ENCODE data around the gene BANF1.

BANF1 gene

DNA sequence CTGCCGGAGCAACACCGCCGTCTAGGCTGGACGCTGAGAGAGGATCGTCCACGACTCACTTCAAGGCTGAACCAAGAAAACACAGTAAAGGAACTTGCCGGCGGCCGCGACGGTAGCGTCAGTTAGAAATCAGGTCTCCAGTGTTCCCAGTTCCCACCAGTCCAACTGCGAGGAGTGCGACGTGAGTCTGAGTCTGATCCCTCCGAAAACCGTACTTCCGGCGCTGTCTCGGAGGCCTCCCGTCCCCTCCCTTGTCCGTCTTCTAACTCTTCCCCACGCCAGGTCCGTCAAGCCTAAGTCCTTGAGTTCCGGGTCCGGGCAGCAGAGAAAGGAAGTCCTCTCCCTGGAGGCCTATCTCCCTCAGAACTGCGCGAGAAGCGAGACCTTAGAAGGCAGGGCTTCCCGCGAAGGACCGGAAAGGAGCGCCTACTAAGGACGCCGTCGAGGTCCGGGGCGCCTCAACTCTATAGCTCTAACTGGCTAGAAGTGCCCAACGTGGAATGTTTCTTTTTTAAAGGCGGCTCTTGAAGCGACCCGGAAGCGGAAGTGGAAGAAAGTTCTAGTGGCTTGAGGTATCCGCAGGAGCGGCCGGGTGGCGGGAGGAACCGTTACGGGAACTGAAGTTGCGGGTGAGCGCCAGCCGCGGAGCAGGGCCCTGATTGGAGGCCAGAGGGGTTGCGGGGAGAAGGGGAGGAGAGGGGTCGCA lies at the start of gene BANF1, which contains the start of gene EIF1AD:
Gene BANF1 (plus strand): TSS at position 562 of the 706 bp plus-strand sequence. CDS start 748 bp downstream, outside the sequence.
Gene EIF1AD (minus strand): TSS at position 216 of the 706 bp plus-strand sequence. CDS start 1,768 bp downstream, outside the sequence.
- Mint-ChIP-seq H3K27ac (peak within 1 kb of the TSS; percentile 98), H3K4me1 (ENCODE audit: low read depth) (peaks cover 14% of the 10 kb centered on the region), H3K27me3 (ENCODE audit: low read depth) (no peaks in the 10 kb centered on the region), H3K9me3 (no peaks in the 10 kb centered on the region), H3K36me3 (ENCODE audit: low read depth) (peaks cover 51% of the 10 kb centered on the region), H3K4me3 (peak within 1 kb of the TSS; percentile 99)
- DNase-seq (ENCODE audit: low spot score), result peak; percentile 95

DNA sequence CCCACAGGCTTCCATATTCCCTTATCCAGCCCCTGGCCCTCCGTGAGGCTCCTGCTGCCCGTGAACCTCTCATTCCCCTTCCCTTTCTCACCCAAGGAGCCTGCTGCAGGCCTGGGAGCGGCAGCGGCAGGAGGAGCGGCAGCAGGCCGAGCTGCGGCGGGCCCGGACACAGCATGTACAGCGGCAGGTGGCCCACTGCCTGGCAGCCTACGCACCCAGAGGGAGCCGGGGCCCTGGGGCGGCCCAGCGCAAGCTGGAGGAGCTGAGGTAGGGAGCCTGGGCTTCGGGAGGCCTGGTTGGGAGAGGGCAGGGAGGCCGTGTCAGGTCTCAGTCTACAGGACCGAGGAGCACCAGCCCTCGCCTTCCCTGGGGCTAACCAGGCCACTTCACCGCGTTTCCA lies 48.8 kb upstream of the BANF1 start:
- Mint-ChIP-seq H3K9me3 (no peaks in the 10 kb centered on the region), H3K27me3 (ENCODE audit: low read depth) (peaks cover 5% of the 10 kb centered on the region), H3K4me1 (ENCODE audit: low read depth) (peaks cover 17% of the 10 kb centered on the region), H3K4me3 (no peak overlapping the region), H3K27ac (no peak overlapping the region), H3K36me3 (ENCODE audit: low read depth) (no peaks in the 10 kb centered on the region)
- no peak for DNase-seq (ENCODE audit: low spot score)

- Mint-ChIP-seq H3K27me3 (ENCODE audit: low read depth) (peaks cover 5% of the 10 kb centered on the region), H3K27ac (no peak overlapping the region), H3K9me3 (no peaks in the 10 kb centered on the region), H3K4me1 (ENCODE audit: low read depth) (peaks cover 19% of the 10 kb centered on the region), H3K36me3 (ENCODE audit: low read depth) (no peaks in the 10 kb centered on the region), H3K4me3 (no peak overlapping the region)
- DNase-seq (ENCODE audit: low spot score), result no peak
These were observed 47.5 kb upstream of the BANF1 start for GRCh38 chr11:65954771-65955170.

GRCh38 chr11:65958291-65958690 lies 44.0 kb upstream of the BANF1 start:
- Mint-ChIP-seq H3K27me3 (ENCODE audit: low read depth) (no peaks in the 10 kb centered on the region), H3K4me1 (ENCODE audit: low read depth) (peaks cover 39% of the 10 kb centered on the region), H3K9me3 (no peaks in the 10 kb centered on the region), H3K36me3 (ENCODE audit: low read depth) (peaks cover 14% of the 10 kb centered on the region), H3K27ac (peak overlapping the region; percentile 88), H3K4me3 (no peak overlapping the region)
- no peak for DNase-seq (ENCODE audit: low spot score)

GRCh38 chr11:65958774-65959420 lies 43.4 kb upstream of the BANF1 start:
- Mint-ChIP-seq H3K4me3 (no peak overlapping the region), H3K4me1 (ENCODE audit: low read depth) (peaks cover 42% of the 10 kb centered on the region), H3K27me3 (ENCODE audit: low read depth) (no peaks in the 10 kb centered on the region), H3K27ac (peak overlapping the region; percentile 88), H3K36me3 (ENCODE audit: low read depth) (peaks cover 14% of the 10 kb centered on the region), H3K9me3 (no peaks in the 10 kb centered on the region)
- no peak for DNase-seq (ENCODE audit: low spot score)

GRCh38 chr11:65960824-65961266 lies 41.5 kb upstream of the BANF1 start:
- no peak for DNase-seq (ENCODE audit: low spot score)
- Mint-ChIP-seq H3K4me1 (ENCODE audit: low read depth) (peaks cover 44% of the 10 kb centered on the region), H3K27ac (peak overlapping the region; percentile 97), H3K9me3 (no peaks in the 10 kb centered on the region), H3K27me3 (ENCODE audit: low read depth) (no peaks in the 10 kb centered on the region), H3K4me3 (peak overlapping the region; percentile 82), H3K36me3 (ENCODE audit: low read depth) (peaks cover 29% of the 10 kb centered on the region)

DNA sequence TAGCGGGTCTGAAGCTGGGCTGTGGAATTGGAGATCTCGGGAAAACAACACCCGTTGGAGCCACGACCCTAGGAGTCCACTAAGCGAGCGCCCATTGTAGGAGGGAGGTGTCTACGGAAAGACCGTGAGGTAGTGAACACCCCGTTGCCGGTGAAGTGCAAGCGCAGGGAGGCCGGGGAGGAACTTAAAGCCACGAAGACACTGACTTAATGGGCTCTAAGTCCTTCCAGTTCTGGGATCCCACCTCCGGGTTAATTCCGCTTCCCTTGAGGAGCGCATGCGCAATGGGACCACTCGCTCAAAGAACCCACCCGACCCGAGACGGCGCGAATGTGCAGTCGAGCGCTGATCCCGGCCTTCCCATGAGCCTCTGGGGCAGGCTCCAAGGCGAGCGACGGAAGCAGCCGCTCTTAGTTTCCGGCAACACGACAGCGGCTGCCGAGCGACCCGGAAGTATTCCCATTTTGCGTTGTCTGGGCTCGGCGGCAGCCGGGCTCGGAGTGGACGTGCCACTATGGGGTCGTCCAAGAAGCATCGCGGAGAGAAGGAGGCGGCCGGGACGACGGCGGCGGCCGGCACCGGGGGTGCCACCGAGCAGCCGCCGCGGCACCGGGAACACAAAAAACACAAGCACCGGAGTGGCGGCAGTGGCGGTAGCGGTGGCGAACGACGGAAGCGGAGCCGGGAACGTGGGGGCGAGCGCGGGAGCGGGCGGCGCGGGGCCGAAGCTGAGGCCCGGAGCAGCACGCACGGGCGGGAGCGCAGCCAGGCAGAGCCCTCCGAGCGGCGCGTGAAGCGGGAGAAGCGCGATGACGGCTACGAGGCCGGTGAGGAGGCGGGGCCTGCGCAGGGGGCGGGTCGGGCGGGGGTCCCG lies 40.8 kb upstream of the BANF1 start, which contains the start of gene SART1:
Gene SART1 (plus strand): TSS at position 468 of the 874 bp plus-strand sequence. CDS start 47 bp downstream, at position 515.
- Mint-ChIP-seq H3K4me1 (ENCODE audit: low read depth) (peaks cover 42% of the 10 kb centered on the region), H3K36me3 (ENCODE audit: low read depth) (peaks cover 32% of the 10 kb centered on the region), H3K9me3 (no peaks in the 10 kb centered on the region), H3K27ac (peak within 1 kb of the TSS; percentile 97), H3K27me3 (ENCODE audit: low read depth) (no peaks in the 10 kb centered on the region), H3K4me3 (peak within 1 kb of the TSS; percentile 82)
- DNase-seq (ENCODE audit: low spot score), result peak; percentile 97

- Mint-ChIP-seq H3K4me1 (ENCODE audit: low read depth) (peaks cover 36% of the 10 kb centered on the region), H3K4me3 (peak overlapping the region; percentile 82), H3K9me3 (no peaks in the 10 kb centered on the region), H3K27me3 (ENCODE audit: low read depth) (no peaks in the 10 kb centered on the region), H3K27ac (peak overlapping the region; percentile 69), H3K36me3 (ENCODE audit: low read depth) (peaks cover 38% of the 10 kb centered on the region)
- DNase-seq (ENCODE audit: low spot score), result no peak
These were observed 40.1 kb upstream of the BANF1 start for GRCh38 chr11:65962141-65962564.

DNA sequence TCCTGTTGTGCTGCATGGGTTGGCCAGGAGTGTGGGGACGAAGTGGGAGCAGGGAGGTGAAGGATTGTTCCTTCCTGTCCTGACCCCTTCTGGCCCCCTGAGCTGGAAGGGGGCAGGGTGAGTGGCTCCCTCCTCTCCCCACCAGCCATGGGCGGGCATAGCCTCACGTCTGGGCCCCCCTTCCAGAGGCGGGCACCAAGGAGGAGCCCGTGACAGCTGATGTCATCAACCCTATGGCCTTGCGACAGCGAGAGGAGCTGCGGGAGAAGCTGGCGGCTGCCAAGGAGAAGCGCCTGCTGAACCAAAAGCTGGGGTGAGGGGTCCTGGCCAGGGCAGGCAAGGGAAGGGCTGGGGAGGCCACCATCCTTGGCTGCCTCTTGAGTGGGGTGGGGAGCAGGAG lies 37.4 kb upstream of the BANF1 start:
- Mint-ChIP-seq H3K36me3 (ENCODE audit: low read depth) (peaks cover 49% of the 10 kb centered on the region), H3K27ac (no peak overlapping the region), H3K4me1 (ENCODE audit: low read depth) (peaks cover 25% of the 10 kb centered on the region), H3K9me3 (no peaks in the 10 kb centered on the region), H3K27me3 (ENCODE audit: low read depth) (no peaks in the 10 kb centered on the region), H3K4me3 (no peak overlapping the region)
- no peak for DNase-seq (ENCODE audit: low spot score)

GRCh38 chr11:65965986-65966762 lies 36.1 kb upstream of the BANF1 start:
- Mint-ChIP-seq H3K4me3 (no peak overlapping the region), H3K9me3 (no peaks in the 10 kb centered on the region), H3K36me3 (ENCODE audit: low read depth) (peaks cover 56% of the 10 kb centered on the region), H3K27ac (no peak overlapping the region), H3K4me1 (ENCODE audit: low read depth) (peaks cover 18% of the 10 kb centered on the region), H3K27me3 (ENCODE audit: low read depth) (no peaks in the 10 kb centered on the region)
- no peak for DNase-seq (ENCODE audit: low spot score)

DNA sequence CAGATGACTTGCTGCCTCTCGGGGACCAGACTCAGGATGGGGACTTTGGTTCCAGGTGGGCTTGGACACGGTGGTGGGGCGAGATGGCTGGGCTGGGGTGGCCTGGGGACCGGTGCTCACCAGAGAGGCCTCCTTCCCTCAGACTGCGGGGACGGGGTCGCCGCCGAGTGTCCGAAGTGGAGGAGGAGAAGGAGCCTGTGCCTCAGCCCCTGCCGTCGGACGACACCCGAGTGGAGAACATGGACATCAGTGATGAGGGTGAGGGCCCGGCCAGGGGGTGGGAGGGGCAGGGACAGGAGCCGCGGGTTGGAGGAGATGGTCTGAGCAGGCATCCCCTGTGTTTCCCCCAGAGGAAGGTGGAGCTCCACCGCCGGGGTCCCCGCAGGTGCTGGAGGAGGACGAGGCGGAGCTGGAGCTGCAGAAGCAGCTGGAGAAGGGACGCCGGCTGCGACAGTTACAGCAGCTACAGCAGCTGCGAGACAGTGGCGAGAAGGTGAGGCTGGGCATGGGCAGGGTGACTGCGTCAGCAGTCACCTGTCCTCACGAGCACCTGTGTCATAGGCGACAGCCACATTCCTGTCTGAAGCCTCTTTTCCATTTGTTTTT lies 34.9 kb upstream of the BANF1 start:
- no peak overlapping the region for H3K27ac Mint-ChIP-seq
- H3K36me3 Mint-ChIP-seq (ENCODE audit: low read depth), result peaks cover 55% of the 10 kb centered on the region
- no peak overlapping the region for H3K4me3 Mint-ChIP-seq
- peaks cover 14% of the 10 kb centered on the region for H3K4me1 Mint-ChIP-seq (ENCODE audit: low read depth)
- H3K9me3 Mint-ChIP-seq, result no peaks in the 10 kb centered on the region
- no peaks in the 10 kb centered on the region for H3K27me3 Mint-ChIP-seq (ENCODE audit: low read depth)
- DNase-seq (ENCODE audit: low spot score), result no peak

DNA sequence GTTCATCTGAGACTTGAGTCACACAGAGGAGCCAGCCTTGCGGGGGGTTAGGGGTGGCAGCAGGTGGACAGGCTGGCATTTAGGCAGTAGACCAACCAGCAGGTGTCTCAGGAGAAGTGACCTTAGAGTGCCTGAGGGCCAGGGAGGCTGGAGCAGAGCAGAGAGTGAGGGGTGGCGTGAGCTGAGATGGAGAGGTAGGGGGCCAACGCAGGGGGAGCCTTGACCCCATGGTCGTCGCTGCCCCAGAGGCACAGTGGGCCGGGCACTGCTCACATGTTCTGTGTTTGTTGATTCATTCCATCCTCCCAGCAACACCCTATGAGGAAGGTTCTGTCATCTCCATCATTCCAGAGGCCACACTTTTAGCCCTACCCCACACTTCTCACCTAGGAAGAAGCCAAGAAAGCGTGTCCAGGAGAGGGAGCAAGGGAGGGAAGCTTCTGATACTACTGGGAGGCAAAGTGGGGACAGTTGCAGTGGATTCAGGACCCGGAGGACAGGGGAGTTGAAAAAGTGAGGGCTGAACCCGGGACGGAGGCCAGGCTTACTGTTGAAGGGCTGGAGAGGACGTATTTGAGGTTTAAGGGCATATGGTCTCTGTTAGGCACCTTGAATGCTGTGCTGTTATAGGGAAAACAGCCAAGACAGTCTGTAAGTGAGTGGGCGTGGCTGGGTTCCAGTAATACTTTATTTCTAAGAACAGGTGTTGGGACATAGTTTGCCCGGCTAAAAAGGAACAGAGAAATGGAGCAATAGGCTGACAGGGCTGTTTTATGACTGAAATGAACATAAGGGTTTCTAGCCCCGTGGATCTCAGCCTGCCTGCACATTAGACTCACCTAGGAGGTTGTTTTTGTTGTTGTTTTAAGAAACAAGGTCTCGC lies 33.5 kb upstream of the BANF1 start:
- H3K9me3 Mint-ChIP-seq, result no peaks in the 10 kb centered on the region
- peaks cover 57% of the 10 kb centered on the region for H3K36me3 Mint-ChIP-seq (ENCODE audit: low read depth)
- H3K4me3 Mint-ChIP-seq, result no peak overlapping the region
- no peaks in the 10 kb centered on the region for H3K27me3 Mint-ChIP-seq (ENCODE audit: low read depth)
- DNase-seq (ENCODE audit: low spot score), result no peak
- H3K27ac Mint-ChIP-seq, result no peak overlapping the region
- H3K4me1 Mint-ChIP-seq (ENCODE audit: low read depth), result peaks cover 2% of the 10 kb centered on the region

All from T-helper 2 cell treated with Interferon-gamma antibody and Interleukin-4, amounts not matched to agents 5 μg/mL and 100 μg/mL, for 36 hours (primary cell).